Stimulated activated naive CD8-positive, alpha-beta T cell treated with anti-CD3 and anti-CD28 coated beads, Interleukin-15, Interleukin-2, amounts not matched to agents 100 ng/mL and 50 ng/mL, for 24 hours (primary cell): ENCODE data around the gene MFAP1.
A peak's percentile ranks its signal among the peaks of the same experiment; 100 is the strongest.

ENCODE experiments used
- H3K27ac Mint-ChIP-seq: one replicate; pipeline ENCODE4 v1.8.0; 2021; ENCODE audit warnings: mild to moderate bottlenecking, mixed read lengths
- H3K27me3 Mint-ChIP-seq: one replicate; pipeline ENCODE4 v1.8.0; 2021; ENCODE audit warnings: mixed read lengths
- H3K36me3 Mint-ChIP-seq: one replicate; pipeline ENCODE4 v1.8.0; 2021; ENCODE audit warnings: low read depth, mixed read lengths
- H3K4me1 Mint-ChIP-seq: one replicate; pipeline ENCODE4 v1.8.0; 2021; ENCODE audit warnings: low read depth, mixed read lengths
- H3K4me3 Mint-ChIP-seq: one replicate; pipeline ENCODE4 v1.8.0; 2021; ENCODE audit warnings: mild to moderate bottlenecking, mixed read lengths
- H3K9me3 Mint-ChIP-seq: one replicate; pipeline ENCODE4 v1.8.0; 2021; ENCODE audit warnings: mixed read lengths

MFAP1 gene

GRCh38 chr15:43775411-43775965 lies 49.0 kb downstream of the MFAP1 start:
- no peaks in the 10 kb centered on the region for H3K27me3 Mint-ChIP-seq
- H3K27ac Mint-ChIP-seq: no peak overlapping the region
- peaks cover 37% of the 10 kb centered on the region for H3K4me1 Mint-ChIP-seq
- H3K36me3 Mint-ChIP-seq: peaks cover 38% of the 10 kb centered on the region
- peak overlapping the region; percentile 85 for H3K4me3 Mint-ChIP-seq
- H3K9me3 Mint-ChIP-seq: no peaks in the 10 kb centered on the region

GRCh38 chr15:43774062-43774461 lies 50.4 kb downstream of the MFAP1 start:
- Mint-ChIP-seq H3K27me3 (no peaks in the 10 kb centered on the region), H3K4me3 (no peak overlapping the region), H3K27ac (peak overlapping the region; percentile 36), H3K4me1 (peaks cover 39% of the 10 kb centered on the region), H3K36me3 (peaks cover 52% of the 10 kb centered on the region), H3K9me3 (no peaks in the 10 kb centered on the region)

- Mint-ChIP-seq H3K36me3 (peaks cover 65% of the 10 kb centered on the region), H3K27me3 (no peaks in the 10 kb centered on the region), H3K4me3 (no peak overlapping the region), H3K9me3 (no peaks in the 10 kb centered on the region), H3K4me1 (peaks cover 28% of the 10 kb centered on the region), H3K27ac (peak overlapping the region; percentile 58)
Observed at GRCh38 chr15:43772624-43773023, 51.9 kb downstream of the MFAP1 start.

GRCh38 chr15:43771816-43772215 lies 52.7 kb downstream of the MFAP1 start:
- Mint-ChIP-seq H3K9me3 (no peaks in the 10 kb centered on the region), H3K27ac (no peak overlapping the region), H3K4me1 (peaks cover 20% of the 10 kb centered on the region), H3K36me3 (peaks cover 67% of the 10 kb centered on the region), H3K27me3 (no peaks in the 10 kb centered on the region), H3K4me3 (no peak overlapping the region)

GRCh38 chr15:43769584-43770228 lies 54.8 kb downstream of the MFAP1 start:
- Mint-ChIP-seq H3K27me3 (no peaks in the 10 kb centered on the region), H3K36me3 (peaks cover 84% of the 10 kb centered on the region), H3K9me3 (no peaks in the 10 kb centered on the region), H3K27ac (peak overlapping the region; percentile 18), H3K4me1 (peaks cover 4% of the 10 kb centered on the region), H3K4me3 (no peak overlapping the region)

DNA sequence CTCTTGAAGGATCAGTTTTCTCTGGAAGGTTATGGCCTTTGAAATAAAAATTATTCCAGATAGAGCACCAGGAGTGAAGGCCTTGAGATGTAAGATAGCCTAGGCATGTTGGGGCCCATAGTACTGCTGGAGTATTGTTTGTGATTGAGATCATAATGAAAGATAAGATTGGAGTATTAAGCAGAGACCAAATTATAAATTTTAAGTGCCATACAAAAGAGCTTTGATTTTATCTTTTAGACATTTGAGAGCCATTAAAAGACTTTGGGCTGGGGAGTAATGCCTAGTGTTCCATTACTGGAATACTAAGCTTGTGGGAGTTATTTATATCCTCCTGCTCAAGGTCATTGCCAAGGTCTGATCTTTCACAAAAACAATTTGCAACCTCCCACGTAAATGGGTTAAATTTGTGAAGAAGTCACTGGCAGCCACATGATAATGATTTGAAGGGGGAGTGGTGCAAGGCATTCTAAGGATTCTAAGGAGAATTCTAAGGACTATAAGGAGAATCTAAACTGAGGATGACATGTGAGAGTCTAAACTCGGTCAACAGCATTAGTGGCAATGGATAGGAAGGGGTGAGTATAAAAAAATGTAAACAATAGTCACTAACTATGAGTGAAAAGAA lies 60.6 kb downstream of the MFAP1 start:
- Mint-ChIP-seq H3K36me3 (peaks cover 76% of the 10 kb centered on the region), H3K27ac (peak overlapping the region; percentile 39)

GRCh38 chr15:43762824-43763223 lies 61.7 kb downstream of the MFAP1 start:
- peaks cover 71% of the 10 kb centered on the region for H3K36me3 Mint-ChIP-seq
- H3K4me1 Mint-ChIP-seq: no peaks in the 10 kb centered on the region
- no peak overlapping the region for H3K4me3 Mint-ChIP-seq
- no peak overlapping the region for H3K27ac Mint-ChIP-seq
- H3K9me3 Mint-ChIP-seq: no peaks in the 10 kb centered on the region
- H3K27me3 Mint-ChIP-seq: no peaks in the 10 kb centered on the region

More for the DNA sequence above, 60.6 kb downstream of the MFAP1 start:
- Mint-ChIP-seq H3K9me3 (no peaks in the 10 kb centered on the region), H3K4me1 (no peaks in the 10 kb centered on the region), H3K4me3 (no peak overlapping the region), H3K27me3 (no peaks in the 10 kb centered on the region)
